ENCODE data around the gene CACNA2D2. TPM values are rescaled to one million over a fixed set of nuclear protein-coding genes. Genes with fewer than 3 reads are reported as not detected.

The CACNA2D2 gene
- total and polyA plus RNA-seq, 2 of the 13 experiments (the other 11 are each of a cell fraction or from before 2014, with no cell fraction given), result not detected

DNA sequence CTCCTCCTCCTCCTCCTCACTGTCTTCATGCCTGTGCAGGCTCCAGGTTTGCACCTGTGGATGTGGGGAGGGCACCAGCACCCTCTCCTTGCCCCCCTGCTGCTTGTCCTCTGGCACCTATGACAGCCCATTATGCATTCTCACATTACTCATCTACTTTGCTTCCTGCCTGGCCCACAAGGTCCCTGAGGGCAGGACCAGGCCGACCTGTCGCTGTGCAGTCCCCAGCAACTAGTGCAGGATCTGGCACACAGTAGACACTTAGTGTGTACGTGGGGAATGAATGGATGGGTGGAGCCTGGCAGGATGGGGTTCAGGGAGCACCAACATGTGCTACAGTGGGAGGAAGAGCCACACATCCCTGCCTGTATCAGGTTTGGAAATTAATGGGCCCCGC, 85.8 kb downstream of the CACNA2D2 start (continued):
- TF ChIP-seq, protein P1, sequence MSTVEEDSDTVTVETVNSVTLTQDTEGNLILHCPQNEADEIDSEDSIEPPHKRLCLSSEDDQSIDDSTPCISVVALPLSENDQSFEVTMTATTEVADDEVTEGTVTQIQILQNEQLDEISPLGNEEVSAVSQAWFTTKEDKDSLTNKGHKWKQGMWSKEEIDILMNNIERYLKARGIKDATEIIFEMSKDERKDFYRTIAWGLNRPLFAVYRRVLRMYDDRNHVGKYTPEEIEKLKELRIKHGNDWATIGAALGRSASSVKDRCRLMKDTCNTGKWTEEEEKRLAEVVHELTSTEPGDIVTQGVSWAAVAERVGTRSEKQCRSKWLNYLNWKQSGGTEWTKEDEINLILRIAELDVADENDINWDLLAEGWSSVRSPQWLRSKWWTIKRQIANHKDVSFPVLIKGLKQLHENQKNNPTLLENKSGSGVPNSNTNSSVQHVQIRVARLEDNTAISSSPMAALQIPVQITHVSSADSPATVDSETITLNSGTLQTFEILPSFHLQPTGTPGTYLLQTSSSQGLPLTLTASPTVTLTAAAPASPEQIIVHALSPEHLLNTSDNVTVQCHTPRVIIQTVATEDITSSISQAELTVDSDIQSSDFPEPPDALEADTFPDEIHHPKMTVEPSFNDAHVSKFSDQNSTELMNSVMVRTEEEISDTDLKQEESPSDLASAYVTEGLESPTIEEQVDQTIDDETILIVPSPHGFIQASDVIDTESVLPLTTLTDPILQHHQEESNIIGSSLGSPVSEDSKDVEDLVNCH (CRISPR knock-in tag; IDR thresholded peaks at IDR 0.05), result no peak
- TF ChIP-seq MYC (CRISPR knock-in tag; IDR thresholded peaks at IDR 0.05; ENCODE audit: borderline replicate concordance) (no peak), FOXJ3 (CRISPR knock-in tag; IDR thresholded peaks at IDR 0.05; ENCODE audit: borderline replicate concordance) (no peak), ZNF577 (CRISPR knock-in tag; IDR thresholded peaks at IDR 0.05; ENCODE audit: borderline replicate concordance, low read depth) (no peak), KDM4B (CRISPR knock-in tag; IDR thresholded peaks at IDR 0.05) (no peak), ZNF329 (CRISPR knock-in tag; IDR thresholded peaks at IDR 0.05; ENCODE audit: low read depth) (no peak), ZNF143 (CRISPR knock-in tag; IDR thresholded peaks at IDR 0.05) (no peak), YY1 (IDR thresholded peaks at IDR 0.05; ENCODE audit: insufficient read depth, insufficient replicate concordance, low read depth, low read length) (no peak)
- TF ChIP-seq, protein P2, sequence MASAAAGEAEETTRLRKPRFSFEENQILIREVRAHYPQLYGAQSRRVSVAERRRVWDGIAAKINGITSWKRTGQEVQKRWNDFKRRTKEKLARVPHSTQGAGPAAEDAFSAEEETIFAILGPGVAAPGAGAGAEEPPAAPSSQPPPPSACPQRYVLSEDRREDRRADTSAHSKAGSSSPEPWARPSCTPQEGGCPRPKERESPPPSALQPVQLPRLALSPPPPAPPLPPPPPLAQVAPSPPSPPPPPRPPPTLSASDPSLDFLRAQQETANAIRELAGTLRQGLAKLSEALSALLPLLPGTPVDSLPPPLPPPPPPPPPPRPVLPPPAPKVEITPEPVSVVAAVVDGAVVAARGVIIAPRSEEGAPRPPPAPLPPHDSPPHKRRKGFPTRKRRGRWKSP (CRISPR knock-in tag; IDR thresholded peaks at IDR 0.05), result no peak

All from HepG2 (cell line).